Stimulated activated CD4-positive, alpha-beta T cell treated with anti-CD3 and anti-CD28 coated beads, Interleukin-12 subunit alpha, Interleukin-12 subunit beta, amount 100 ng/mL, for 4 hours (primary cell): Measurements from ENCODE around the gene GMDS.

Experiments
- DNase-seq: peaks from one replicate; pipeline ENCODE4 v3.0.0-alpha.2; 2020

GMDS gene

GRCh38 chr6:2237001-2237400 is 8.4 kb downstream of the GMDS start:
- DNase-seq = no peak

DNA sequence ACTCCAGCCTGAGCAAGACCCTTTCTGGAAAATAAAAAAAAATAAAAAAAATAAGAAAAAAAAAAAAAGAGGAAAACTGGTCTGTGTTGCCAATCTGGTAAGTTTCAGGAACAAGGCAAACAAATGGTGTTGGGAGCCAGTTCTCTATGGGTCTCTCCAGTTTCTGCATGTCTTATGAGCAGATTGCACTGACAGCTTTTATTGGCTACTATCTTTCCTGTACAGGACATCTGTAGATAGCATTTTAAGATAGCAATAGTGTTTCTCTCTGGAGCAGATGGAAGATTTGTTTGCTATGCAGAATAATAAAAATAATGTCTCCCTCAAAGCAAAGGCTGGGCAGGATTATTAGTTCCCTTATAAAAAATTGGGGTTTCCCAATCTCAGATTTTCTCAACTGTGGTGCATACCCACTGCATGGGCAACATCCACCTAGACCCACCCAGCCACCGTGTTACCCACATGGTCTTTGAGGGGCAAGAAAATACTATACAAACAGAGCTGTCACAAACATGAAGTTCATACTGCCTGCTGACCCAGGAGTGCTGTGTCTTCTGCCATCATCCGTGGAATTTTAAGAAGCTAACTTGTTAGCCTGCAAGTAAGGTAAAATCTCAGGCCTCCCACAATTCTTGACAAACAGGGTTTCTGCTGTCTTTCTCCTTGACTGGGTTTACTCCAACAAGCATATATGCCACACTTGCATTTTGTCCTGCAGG is 9.5 kb downstream of the GMDS start:
- no peak for DNase-seq

DNA sequence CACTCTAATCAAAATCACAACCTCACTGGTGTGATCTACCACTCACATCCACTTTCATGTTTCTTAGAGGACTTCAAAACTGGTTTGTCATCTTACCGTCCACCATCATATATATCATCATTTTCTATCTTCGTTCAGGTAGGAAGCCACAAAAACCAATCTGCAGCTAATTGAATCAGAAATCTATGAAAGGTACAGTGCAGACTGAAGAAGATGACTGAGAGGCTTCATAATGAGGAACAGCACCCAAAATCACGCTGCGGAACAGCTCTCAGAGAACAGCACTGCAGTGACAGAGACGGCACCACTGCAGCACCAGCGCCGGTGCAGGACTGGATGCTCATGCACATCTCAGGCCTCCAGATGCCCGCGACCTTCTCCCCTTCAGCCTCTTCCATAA is 13.0 kb downstream of the GMDS start:
- DNase-seq = no peak

GRCh38 chr6:2231438-2231837 is 14.0 kb downstream of the GMDS start:
- DNase-seq = no peak

DNA sequence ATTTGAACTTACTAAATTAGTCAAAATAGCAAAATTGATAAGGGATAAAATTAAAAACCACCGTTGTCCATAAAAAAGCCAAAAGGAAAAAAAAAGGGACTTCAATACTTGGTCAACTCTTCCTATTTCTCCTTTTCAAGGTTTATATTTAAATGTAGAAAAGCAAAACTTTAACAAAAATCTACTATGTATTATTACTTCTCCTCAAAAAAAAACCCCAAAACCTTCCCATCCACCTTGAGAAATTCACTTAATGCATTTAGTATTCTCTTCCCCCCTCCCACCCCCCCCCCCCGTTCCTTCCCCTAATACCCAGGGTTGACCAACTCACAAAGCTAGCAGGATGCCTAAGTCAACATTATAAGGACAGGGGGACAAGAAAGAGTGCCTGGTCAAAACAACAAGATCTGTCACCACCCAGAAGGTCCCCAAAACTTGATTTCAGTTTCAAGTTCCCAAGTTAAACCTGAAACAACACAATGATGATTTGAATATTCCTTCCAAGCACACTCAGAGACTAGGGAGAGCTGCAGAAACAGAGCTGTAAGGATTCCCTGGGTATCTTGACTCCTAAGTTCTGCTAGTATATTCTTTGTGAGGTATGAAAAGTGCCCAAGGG is 14.6 kb downstream of the GMDS start:
- DNase-seq = no peak

DNA sequence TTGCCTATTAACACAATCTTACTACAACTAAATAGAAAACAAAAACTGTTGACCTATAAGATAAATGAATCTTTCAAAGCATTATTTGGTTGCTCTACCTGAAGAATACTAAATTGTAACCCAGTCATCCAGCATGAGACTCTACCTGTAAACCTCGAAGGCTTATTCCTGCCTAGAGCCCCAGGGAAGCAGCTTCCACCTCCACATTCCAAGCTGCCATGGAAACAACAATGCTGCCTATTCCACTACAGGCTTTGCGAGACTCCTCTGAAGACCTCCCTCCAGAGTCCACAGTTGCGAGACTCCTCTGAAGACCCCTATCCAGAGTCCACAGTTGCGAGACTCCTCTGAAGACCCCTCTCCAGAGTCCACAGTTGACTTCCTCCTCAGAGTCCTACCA is 15.7 kb downstream of the GMDS start:
- DNase-seq = no peak

- no peak for DNase-seq
Measured at GRCh38 chr6:2229039-2229438, 16.4 kb downstream of the GMDS start.

DNA sequence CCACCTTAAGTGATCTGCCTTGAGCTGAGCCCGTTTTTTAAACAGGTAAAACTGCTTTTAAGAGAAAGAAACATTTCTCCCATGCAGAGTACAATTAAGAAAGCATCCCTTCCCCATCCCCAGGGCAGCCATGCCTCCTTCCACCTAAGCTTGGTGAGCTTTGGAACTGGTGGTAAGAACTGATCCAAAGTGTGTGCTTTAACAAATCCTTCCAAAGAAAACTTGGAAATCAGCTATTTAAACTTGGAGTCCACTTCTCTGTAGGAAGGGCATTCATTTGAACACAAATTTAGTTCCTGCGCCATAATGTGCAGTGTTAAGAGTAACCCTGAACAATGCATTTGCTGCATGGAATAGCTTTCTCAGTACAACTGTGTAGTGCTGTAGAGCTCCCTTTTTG is 17.0 kb downstream of the GMDS start:
- no peak for DNase-seq

DNA sequence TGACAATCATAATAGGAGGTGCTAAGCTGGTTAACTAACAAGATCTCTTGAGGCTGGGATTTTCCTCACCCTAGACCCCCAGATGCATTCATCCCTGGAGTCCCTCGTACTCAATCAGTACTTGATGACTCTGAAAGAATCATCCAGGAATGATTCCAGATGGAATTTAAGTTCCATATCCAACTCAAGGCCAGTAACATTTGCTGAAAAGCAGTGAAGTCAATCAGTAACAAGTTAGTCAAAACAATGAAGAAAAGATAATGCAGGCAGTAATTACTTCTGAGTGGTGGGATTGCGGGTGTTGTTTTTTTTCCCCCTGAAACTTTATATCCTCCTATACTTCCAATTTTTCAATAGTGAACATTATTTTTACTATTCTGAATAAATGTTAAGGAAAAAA is 18.6 kb downstream of the GMDS start:
- no peak for DNase-seq

DNA sequence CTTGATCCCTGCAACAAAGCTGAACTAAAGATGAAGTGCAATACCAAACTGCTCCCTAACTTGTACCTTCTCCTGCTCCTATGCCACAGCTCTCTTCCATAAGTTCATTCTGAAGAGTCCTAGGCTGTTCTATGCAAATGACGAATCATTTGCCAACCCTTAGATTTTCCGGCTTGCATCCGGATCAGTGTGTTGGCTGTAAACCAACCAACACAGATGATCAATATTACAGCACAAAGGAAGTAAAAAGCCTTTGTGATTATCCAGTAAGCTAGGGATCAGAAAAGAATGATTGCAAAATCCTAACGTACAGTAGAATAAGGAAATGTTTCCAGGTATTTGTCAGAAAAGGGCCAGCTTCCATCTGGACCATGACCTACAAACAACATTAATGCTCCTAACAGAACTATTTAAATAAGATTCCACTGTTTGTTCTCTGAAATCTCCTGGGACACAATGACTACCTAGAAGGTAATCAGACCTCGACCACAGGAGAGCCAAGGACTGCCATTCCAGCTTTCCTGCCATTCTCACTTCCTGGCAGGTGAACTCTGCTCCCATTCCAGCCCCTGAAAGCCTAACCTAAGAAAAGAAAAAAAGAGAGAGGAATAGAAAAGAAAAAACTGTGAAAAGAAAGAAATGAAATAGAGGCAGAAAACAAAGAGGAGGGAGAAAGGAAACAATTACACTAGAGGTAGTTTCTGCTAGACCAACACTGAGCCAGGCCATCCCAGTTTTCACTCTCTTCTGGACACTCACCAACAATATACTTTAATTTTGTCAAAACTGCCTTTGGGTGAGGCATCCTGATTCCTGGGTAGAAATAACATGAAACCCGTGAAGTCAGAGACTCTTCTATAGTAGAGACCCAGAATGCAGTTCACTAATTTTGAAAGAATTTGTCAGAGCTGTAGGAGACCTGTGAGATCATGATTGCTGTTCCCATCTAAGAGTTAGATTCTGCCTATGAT is 19.7 kb downstream of the GMDS start:
- DNase-seq = no peak

- DNase-seq = no peak
Measured at GRCh38 chr6:2224847-2225382, 20.5 kb downstream of the GMDS start.

- no peak for DNase-seq
Measured at GRCh38 chr6:2222275-2222842, 23.0 kb downstream of the GMDS start.

DNA sequence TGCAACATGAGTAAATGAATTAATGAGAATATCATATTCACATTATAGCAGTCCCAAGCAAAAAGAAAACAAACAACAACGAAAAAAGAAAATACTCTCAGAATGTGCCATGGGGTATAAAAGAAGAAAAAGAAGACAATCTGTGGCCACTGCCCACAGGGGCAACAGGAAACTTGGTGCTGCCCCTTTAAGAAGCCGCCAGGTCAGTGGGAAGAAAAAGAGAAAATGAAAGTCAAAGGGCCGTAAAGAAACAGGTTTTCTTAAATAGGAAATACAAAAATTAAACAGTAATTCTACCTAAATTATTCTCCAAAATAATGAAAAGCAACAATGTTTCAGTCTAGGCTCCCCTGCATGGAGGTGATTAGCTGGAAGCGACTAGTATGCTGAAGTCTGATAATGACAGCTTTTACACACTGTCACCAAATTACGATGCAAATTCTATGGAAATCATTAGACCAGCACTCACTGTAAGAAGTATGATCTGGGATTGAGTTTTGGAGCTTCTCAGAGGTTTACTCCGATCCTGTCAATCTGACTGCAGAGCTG is 23.6 kb downstream of the GMDS start:
- no peak for DNase-seq

DNA sequence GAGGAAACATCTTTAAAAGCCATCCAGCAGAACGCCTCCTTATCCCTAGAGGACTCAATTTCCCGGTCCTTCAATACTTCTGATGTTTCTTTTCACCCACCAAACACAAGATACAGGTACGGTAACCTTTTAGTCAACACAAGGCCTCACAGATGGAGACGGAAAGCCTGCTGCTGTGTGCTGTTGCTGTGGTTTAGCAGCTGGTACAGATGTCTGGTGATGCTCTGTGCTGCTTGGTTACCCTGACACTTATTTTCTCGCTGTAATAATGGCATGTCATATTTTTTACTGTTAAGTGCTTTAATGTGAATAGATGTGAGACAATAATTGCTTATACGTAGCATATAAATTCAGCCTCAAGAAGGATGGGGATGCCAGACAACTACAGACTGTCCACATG is 25.3 kb downstream of the GMDS start:
- DNase-seq = no peak

GRCh38 chr6:2218866-2219265 is 26.5 kb downstream of the GMDS start:
- no peak for DNase-seq

DNA sequence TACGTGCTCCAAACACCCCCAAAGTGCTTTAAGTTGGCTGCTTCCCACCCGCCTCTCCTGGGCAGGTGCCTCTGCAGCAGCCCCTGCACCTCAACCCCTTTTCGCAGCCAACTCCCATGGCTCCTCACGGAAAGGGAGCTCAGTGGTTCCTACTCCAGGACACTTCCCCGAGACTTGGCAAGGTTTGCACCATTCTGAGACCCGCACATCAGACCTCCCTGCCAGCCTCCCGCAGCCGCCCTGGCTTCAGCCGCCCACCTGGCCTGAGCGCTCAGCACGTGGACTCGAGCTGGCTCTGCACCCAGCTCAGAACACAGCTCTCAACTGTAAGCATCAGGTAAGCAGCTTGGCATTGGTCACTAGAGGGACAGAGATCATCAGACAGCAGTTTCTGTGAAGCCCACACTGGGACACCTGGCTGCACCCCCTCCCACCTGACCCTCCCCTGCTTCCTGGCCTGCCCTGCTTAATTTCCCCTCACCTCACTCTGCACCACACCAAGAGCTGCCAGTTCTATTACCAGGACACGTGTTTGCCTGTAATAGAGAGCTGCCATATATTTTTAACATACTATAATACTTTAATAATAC is 28.5 kb downstream of the GMDS start:
- DNase-seq = no peak

DNA sequence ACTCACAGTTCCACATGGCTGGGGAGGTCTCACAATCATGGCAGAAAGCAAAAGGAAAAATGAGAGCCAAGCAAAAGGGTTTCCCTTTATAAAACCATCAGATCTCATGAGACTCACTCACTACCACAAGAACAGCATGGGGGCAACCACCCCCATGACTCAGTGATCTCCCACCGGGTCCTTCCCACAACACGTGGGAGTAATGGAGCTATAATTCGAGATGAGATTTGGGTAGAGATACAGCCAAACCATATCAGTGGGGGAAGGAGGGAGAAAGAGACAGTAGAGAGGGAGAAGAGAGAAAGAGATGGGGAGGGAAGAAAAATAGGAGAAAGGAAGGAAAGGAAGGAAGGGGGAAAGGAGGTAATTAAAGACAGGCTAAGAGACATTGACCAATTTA is 30.1 kb downstream of the GMDS start:
- no peak for DNase-seq

DNA sequence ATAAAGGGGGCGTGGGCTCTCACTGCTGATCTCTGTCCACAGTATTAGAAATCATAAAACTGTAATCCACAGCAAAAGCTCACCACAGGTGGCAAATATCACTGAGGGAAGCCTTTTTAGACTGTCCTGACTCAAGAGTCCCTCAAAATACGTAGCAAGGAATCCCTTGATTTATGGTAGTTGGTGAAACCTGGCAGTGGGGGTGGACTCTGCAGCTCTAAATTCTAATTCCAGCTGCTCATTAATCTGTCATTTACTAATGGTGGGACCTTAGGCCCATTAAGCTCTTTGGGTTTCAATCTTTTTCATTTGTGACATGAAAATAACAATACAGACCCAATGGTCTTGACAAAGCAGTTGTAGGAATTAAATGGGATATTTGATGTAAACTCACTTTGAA is 32.3 kb downstream of the GMDS start:
- DNase-seq = no peak

GRCh38 chr6:2209226-2209809 is 36.1 kb downstream of the GMDS start:
- DNase-seq = peak; percentile 15

GRCh38 chr6:2208468-2208867 is 36.9 kb downstream of the GMDS start:
- no peak for DNase-seq

DNA sequence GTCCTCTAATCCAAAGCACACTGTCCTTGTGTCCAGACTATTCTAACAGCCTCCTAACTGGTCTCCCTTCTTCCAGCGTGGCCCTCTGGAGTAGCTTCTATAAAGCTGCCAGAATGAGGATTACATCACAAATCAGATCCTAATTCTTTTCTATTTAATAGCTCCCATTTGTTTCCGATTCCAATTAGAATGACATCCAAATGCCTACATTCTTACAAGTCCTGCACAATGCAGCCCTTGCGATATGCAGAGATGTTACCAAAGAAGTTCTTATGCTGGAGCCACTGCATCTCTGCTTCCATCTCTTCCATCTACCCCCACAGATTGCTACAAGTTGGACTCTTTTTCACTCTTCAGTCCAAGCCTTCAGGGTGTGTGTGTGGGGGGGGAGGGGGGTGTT is 40.0 kb downstream of the GMDS start:
- DNase-seq = no peak

DNA sequence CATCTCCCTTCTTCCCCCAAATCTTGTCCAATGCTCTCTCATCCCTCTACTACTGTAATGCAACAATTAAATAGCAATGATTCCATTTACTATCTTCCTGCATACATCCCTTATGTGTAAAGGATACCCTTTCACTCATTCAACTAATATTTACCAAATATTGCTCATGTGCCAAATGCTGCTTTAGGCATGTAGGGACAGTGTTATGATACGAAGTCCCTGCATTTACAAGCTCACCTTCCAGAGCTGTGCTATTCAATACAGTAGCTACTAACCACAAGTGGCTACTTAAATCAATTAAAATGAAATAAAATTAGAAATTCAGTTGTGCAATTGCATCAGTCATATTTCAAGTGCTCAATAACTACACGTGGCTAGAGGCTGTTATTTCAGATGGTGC is 41.1 kb downstream of the GMDS start:
- DNase-seq = no peak
